Suprapubic skin (tissue), 4 donors: ENCODE data around the gene ZBTB4. TPM values are rescaled to one million over a fixed set of nuclear protein-coding genes. Genes with fewer than 3 reads are reported as not detected.

Experiments used
- DNase-seq, 2 donors: peaks; one replicate each; pipeline ENCODE4 v3.0.0-alpha.2; 2019; ENCODE audit warnings: low spot score in 2 of 2
- H3K27ac ChIP-seq: fragments of 200-600 bp; sonication (generic); one replicate; pipeline ENCODE4 v1.5.1; 2019
- H3K27me3 ChIP-seq: fragments of 200-600 bp; sonication (generic); one replicate; pipeline ENCODE4 v1.5.1; 2019
- H3K36me3 ChIP-seq: fragments of 200-600 bp; sonication (generic); one replicate; pipeline ENCODE4 v1.5.1; 2019
- H3K4me1 ChIP-seq: fragments of 200-600 bp; sonication (generic); one replicate; pipeline ENCODE4 v1.5.1; 2019
- H3K4me3 ChIP-seq: fragments of 200-600 bp; sonication (generic); one replicate; pipeline ENCODE4 v1.5.1; 2019; ENCODE audit warnings: mild to moderate bottlenecking
- H3K9me3 ChIP-seq: fragments of 200-600 bp; sonication (generic); one replicate; pipeline ENCODE4 v1.5.1; 2019
- CTCF ChIP-seq, 2 donors: fragments of 200-600 bp in 1 of 2; fragments of 450-650 bp in 1 of 2; sonication (generic) in 1 of 2; IDR thresholded peaks; one replicate each; pipeline ENCODE4 v1.5.1; 2016 to 2019; ENCODE audit warnings: antibody characterized with exemption in 2 of 2, mild to moderate bottlenecking in 1 of 2, moderate library complexity in 1 of 2
- EP300 ChIP-seq: sonication (generic); formaldehyde crosslinking; IDR thresholded peaks from one replicate; pipeline ENCODE4 v1.6.1; 2017; ENCODE audit warnings: antibody characterized with exemption
- POLR2A ChIP-seq, 2 donors: fragments of 450-650 bp; IDR thresholded peaks; one replicate each; pipeline ENCODE4 v1.6.1; 2017; ENCODE audit warnings: antibody characterized with exemption in 2 of 2, mild to moderate bottlenecking in 2 of 2, moderate library complexity in 2 of 2
- POLR2AphosphoS5 ChIP-seq, 3 donors: sonication (generic); formaldehyde crosslinking; IDR thresholded peaks; one replicate each; pipeline ENCODE4 v1.6.1; 2017; ENCODE audit warnings: antibody characterized with exemption in 3 of 3
- WGBS: methylation state at CpG from one replicate; pipeline ENCODE4 v1.1.5; 2018; 5-methylcytosine and 5-hydroxymethylcytosine counted together
- total RNA-seq, 4 donors: library from RNA; depleted of rRNA; stranded (reverse); fragments of >200 nt; gene quantifications; one replicate each; pipeline ENCODE4 v1.1.0, GENCODE V29; 2016

ZBTB4 gene
- total RNA-seq, 4 donors from 2014 or later, result 36.1 to 65.7 (median 45.3) TPM

GRCh38 chr17:7445619-7445968 lies 33.8 kb downstream of the ZBTB4 start:
- DNase-seq, result no peak
- 14% methylated on average over 16 of the region's 16 CpGs for WGBS
- H3K9me3 ChIP-seq, result no peaks in the 10 kb centered on the region
- H3K27ac ChIP-seq, result no peak overlapping the region
- H3K4me1 ChIP-seq, result peaks cover 37% of the 10 kb centered on the region
- no peaks in the 10 kb centered on the region for H3K36me3 ChIP-seq
- TF ChIP-seq POLR2A (IDR thresholded peaks at IDR 0.05) (no peak), EP300 (no peak), CTCF (IDR thresholded peaks at IDR 0.05) (no peak), POLR2AphosphoS5 (IDR thresholded peaks at IDR 0.05) (no peak)
- H3K4me3 ChIP-seq, result peak overlapping the region; percentile 44
- peaks cover 23% of the 10 kb centered on the region for H3K27me3 ChIP-seq

DNA sequence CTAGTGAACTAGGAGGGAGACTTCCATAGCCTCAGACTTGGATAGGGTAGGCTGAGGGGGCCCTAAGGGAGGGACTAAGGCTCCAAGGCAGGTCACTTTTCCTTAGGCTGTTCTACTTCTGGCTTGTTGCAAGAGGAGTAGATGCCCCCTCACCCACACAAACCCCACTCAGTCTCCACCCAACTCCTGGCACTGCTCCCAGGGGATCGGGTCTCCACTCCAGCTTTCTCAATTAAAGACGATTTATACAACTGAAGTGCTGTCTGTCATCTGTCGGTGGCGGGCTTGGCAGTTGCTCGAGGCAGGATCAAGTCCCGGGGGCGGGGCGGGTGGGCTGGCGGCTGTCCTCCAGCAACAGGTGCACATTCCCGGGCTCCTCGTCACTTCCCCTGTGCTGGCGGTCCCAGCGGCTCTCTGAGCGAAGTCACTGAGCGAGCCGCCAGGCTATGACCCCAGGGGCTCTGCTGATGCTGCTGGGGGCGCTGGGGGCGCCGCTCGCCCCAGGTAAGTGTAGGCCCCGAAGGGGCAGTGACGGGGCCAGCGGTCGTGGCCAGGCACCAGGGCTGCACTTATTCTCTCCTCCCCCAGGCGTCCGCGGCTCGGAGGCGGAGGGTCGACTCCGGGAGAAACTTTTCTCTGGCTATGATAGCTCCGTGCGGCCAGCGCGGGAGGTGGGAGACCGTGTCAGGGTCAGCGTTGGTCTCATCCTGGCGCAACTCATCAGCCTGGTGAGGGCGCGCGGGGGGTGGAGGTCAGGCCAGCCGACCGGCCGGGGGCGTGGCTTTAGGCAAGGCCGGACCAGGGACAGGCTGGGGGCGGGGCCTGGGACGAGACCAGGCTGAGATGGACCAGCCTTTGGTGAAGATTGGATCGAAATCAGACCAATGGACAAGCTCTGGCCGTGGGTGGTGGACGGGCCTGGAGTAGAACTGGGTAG lies 34.5 kb downstream of the ZBTB4 start, which contains the start of gene CHRNB1:
TSS of gene CHRNB1 (plus strand) at position 380 of the 937 bp plus-strand sequence. CDS start at position 447, 67 bp downstream.
- no peaks in the 10 kb centered on the region for H3K9me3 ChIP-seq
- WGBS, result 10% methylated on average over 24 of the region's 51 CpGs
- H3K27me3 ChIP-seq, result peaks cover 29% of the 10 kb centered on the region
- TF ChIP-seq EP300 (no peak), CTCF (IDR thresholded peaks at IDR 0.05) (no peak), POLR2AphosphoS5 (IDR thresholded peaks at IDR 0.05) (no peak), POLR2A (IDR thresholded peaks at IDR 0.05) (no peak)
- H3K4me3 ChIP-seq, result peak within 1 kb of the TSS; percentile 44
- no peak within 1 kb of the TSS for H3K27ac ChIP-seq
- H3K4me1 ChIP-seq, result peaks cover 43% of the 10 kb centered on the region
- H3K36me3 ChIP-seq, result no peaks in the 10 kb centered on the region
- peak; percentile 84 to 86 for DNase-seq

GRCh38 chr17:7443499-7444485 lies 35.6 kb downstream of the ZBTB4 start:
- H3K4me1 ChIP-seq, result peaks cover 55% of the 10 kb centered on the region
- TF ChIP-seq POLR2A (IDR thresholded peaks at IDR 0.05), result no peak
- TF ChIP-seq CTCF (IDR thresholded peaks at IDR 0.05), result no peak
- no peak for TF ChIP-seq POLR2AphosphoS5 (IDR thresholded peaks at IDR 0.05)
- TF ChIP-seq EP300, result no peak
- no peak overlapping the region for H3K27ac ChIP-seq
- H3K36me3 ChIP-seq, result no peaks in the 10 kb centered on the region
- H3K4me3 ChIP-seq, result no peak overlapping the region
- H3K27me3 ChIP-seq, result peaks cover 32% of the 10 kb centered on the region
- DNase-seq, result no peak
- no peaks in the 10 kb centered on the region for H3K9me3 ChIP-seq
- WGBS, result 79% methylated on average over 7 of the region's 7 CpGs

GRCh38 chr17:7442142-7442541 lies 37.3 kb downstream of the ZBTB4 start:
- Histone ChIP-seq H3K36me3 (no peaks in the 10 kb centered on the region), H3K4me3 (no peak overlapping the region), H3K27me3 (peaks cover 31% of the 10 kb centered on the region), H3K9me3 (no peaks in the 10 kb centered on the region), H3K27ac (no peak overlapping the region), H3K4me1 (peaks cover 71% of the 10 kb centered on the region)
- 97% methylated on average over 2 of the region's 2 CpGs for WGBS
- no peak for DNase-seq
- TF ChIP-seq POLR2A (IDR thresholded peaks at IDR 0.05) (no peak), CTCF (IDR thresholded peaks at IDR 0.05) (no peak), POLR2AphosphoS5 (IDR thresholded peaks at IDR 0.05) (no peak), EP300 (no peak)
